Measurements from ENCODE around the gene CHTF8.
"Not testable (repeated sequence)": the region's sequence is repeated elsewhere in the genome, so short reads cannot be mapped to it uniquely, and the experiment has no call there.

DNA sequence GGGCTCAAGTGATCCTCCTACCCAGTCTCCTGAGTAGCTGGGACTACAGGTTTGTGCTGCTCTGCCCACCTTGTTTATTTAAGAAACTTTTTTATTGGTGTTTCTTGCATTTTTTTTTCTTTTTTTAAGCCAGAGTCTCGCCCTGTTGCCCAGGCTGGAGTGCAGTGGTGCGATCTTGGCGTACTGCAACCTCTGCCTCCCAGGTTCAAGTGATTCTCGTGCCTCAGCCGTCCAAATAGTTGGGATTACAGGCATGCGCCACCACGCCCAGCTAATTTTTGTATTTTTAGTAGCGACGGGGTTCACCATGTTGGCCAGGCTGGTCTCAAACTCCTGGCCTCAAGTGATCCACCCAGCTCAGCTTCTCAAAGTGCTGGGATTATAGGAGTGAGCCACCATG, 17.2 kb upstream of the CHTF8 start:
- TF ChIP-seq, protein P1, sequence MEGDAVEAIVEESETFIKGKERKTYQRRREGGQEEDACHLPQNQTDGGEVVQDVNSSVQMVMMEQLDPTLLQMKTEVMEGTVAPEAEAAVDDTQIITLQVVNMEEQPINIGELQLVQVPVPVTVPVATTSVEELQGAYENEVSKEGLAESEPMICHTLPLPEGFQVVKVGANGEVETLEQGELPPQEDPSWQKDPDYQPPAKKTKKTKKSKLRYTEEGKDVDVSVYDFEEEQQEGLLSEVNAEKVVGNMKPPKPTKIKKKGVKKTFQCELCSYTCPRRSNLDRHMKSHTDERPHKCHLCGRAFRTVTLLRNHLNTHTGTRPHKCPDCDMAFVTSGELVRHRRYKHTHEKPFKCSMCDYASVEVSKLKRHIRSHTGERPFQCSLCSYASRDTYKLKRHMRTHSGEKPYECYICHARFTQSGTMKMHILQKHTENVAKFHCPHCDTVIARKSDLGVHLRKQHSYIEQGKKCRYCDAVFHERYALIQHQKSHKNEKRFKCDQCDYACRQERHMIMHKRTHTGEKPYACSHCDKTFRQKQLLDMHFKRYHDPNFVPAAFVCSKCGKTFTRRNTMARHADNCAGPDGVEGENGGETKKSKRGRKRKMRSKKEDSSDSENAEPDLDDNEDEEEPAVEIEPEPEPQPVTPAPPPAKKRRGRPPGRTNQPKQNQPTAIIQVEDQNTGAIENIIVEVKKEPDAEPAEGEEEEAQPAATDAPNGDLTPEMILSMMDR (IDR thresholded peaks at IDR 0.05), result not testable (repeated sequence)
- not testable (repeated sequence) for TF ChIP-seq ZFX (IDR thresholded peaks at IDR 0.05; ENCODE audit: borderline replicate concordance)

Measured in 22Rv1 (cell line).